ENCODE data around the gene CASP14.

- TF ChIP-seq, protein P1, sequence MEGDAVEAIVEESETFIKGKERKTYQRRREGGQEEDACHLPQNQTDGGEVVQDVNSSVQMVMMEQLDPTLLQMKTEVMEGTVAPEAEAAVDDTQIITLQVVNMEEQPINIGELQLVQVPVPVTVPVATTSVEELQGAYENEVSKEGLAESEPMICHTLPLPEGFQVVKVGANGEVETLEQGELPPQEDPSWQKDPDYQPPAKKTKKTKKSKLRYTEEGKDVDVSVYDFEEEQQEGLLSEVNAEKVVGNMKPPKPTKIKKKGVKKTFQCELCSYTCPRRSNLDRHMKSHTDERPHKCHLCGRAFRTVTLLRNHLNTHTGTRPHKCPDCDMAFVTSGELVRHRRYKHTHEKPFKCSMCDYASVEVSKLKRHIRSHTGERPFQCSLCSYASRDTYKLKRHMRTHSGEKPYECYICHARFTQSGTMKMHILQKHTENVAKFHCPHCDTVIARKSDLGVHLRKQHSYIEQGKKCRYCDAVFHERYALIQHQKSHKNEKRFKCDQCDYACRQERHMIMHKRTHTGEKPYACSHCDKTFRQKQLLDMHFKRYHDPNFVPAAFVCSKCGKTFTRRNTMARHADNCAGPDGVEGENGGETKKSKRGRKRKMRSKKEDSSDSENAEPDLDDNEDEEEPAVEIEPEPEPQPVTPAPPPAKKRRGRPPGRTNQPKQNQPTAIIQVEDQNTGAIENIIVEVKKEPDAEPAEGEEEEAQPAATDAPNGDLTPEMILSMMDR (IDR thresholded peaks at IDR 0.05) = no peak
- TF ChIP-seq POLR2A (IDR thresholded peaks at IDR 0.05) = no peak
These were observed 3.8 kb upstream of the CASP14 start for GRCh38 chr19:15045506-15045905.

All from right lobe of liver (tissue), 4 donors.